NCI-H460 (cell line): ENCODE measurements around the gene NIP7. TPM values are rescaled to one million over a fixed set of nuclear protein-coding genes. Genes with fewer than 3 reads are reported as not detected.
"Not testable (repeated sequence)": the region's sequence is repeated elsewhere in the genome, so short reads cannot be mapped to it uniquely, and the experiment has no call there.

Source experiments
- DNase-seq: peaks from one replicate; pipeline ENCODE4 v3.0.0-alpha.2; 2016; ENCODE audit warnings: low read depth; ENCODE audit errors: extremely low read depth
- total RNA-seq: library from RNA; depleted of rRNA; stranded (reverse); fragments of >200 nt; shearing (Covaris generic); gene quantifications from 2 replicates; pipeline ENCODE4 v1.2.3, GENCODE V29; 2014

The NIP7 gene
- total RNA-seq, 1 experiment from 2014 or later, result 32.6 TPM

GRCh38 chr16:69338557-69339288, 849 bp upstream of the NIP7 start:
- no peak for DNase-seq

GRCh38 chr16:69340095-69340644, 598 bp downstream of the NIP7 start:
- no peak for DNase-seq

GRCh38 chr16:69344171-69344570, 4.6 kb downstream of the NIP7 start:
- DNase-seq, result no peak

GRCh38 chr16:69345923-69346322, 6.4 kb downstream of the NIP7 start:
- no peak for DNase-seq

- no peak for DNase-seq
These were observed 7.1 kb downstream of the NIP7 start for GRCh38 chr16:69346683-69347082.

- no peak for DNase-seq
These were observed 8.7 kb downstream of the NIP7 start for GRCh38 chr16:69348222-69348621.

- no peak for DNase-seq
These were observed 10.0 kb downstream of the NIP7 start for GRCh38 chr16:69349536-69349935.

- no peak for DNase-seq
These were observed 11.1 kb downstream of the NIP7 start for GRCh38 chr16:69350536-69351133.

GRCh38 chr16:69351309-69352027, 11.9 kb downstream of the NIP7 start, which contains the start of gene TMED6:
Gene TMED6 (minus strand): TSS chr16:69351786. CDS start chr16:69351753, 33 bp downstream.
- DNase-seq, result no peak

- not testable (repeated sequence) for DNase-seq
These were observed 20.5 kb downstream of the NIP7 start for GRCh38 chr16:69360070-69360469.

- DNase-seq, result no peak
These were observed 23.7 kb downstream of the NIP7 start for GRCh38 chr16:69363281-69363717.

GRCh38 chr16:69364088-69364487, 24.5 kb downstream of the NIP7 start:
- no peak for DNase-seq

GRCh38 chr16:69365901-69366300, 26.3 kb downstream of the NIP7 start:
- DNase-seq, result no peak

- DNase-seq, result no peak
These were observed 26.9 kb downstream of the NIP7 start for GRCh38 chr16:69366431-69366830.

GRCh38 chr16:69367980-69368379, 28.4 kb downstream of the NIP7 start:
- no peak for DNase-seq

- DNase-seq, result no peak
These were observed 29.3 kb downstream of the NIP7 start for GRCh38 chr16:69368866-69369265.

GRCh38 chr16:69371564-69371963, 32.0 kb downstream of the NIP7 start:
- DNase-seq, result no peak

GRCh38 chr16:69373019-69373418, 33.4 kb downstream of the NIP7 start:
- DNase-seq, result no peak

- DNase-seq, result no peak
These were observed 37.0 kb downstream of the NIP7 start for GRCh38 chr16:69376393-69377059.

- DNase-seq, result no peak
These were observed 38.5 kb downstream of the NIP7 start for GRCh38 chr16:69378036-69378435.

- no peak for DNase-seq
These were observed 39.2 kb downstream of the NIP7 start for GRCh38 chr16:69378760-69379159.
